HCT116 (cell line): ENCODE measurements around the gene DMD. TPM values are rescaled to one million over a fixed set of nuclear protein-coding genes. Genes with fewer than 3 reads are reported as not detected.

ENCODE experiments used
- ATAC-seq: fragments of 200-7000 bp; cut with Tn5 transposase; 2 replicates; pipeline ENCODE4 v1.9.1; 2020; ENCODE audit warnings: mild to moderate bottlenecking, moderate library complexity
- BruUV-seq: library from RNA; stranded (reverse); fragments of 400-500 nt; replicated peaks from 2 replicates; lab custom pipeline; 2021; lab: Mats Ljungman, UMichigan
- CTCF ChIA-PET: fragments of 300-600 bp; sonication (Branson Sonifier 250); formaldehyde crosslinking; loops from one replicate; lab custom pipeline; 2021; ENCODE audit warnings: antibody characterized with exemption; lab: Charles Lee
- POLR2A ChIA-PET: fragments of 300-600, 350-600 bp; sonication (Branson Sonifier 250); formaldehyde crosslinking; loops from one replicate; lab custom pipeline; 2021; ENCODE audit warnings: antibody characterized with exemption; lab: Charles Lee
- RAD21 ChIA-PET, 2 experiments: fragments of 300-600 bp; sonication (Branson Sonifier 250); formaldehyde crosslinking; loops; one replicate each; lab custom pipeline; 2023; ENCODE audit warnings: low total read pairs in 2 of 2; ENCODE audit not compliant: uncharacterized antibody in 2 of 2, unreplicated experiment in 2 of 2, low non-redundant PET in 1 of 2; lab: Charles Lee
- DNase-seq: peaks from one replicate; pipeline ENCODE4 v3.0.0-alpha.2; 2010; ENCODE audit warnings: low read depth, low spot score
- H2AFZ ChIP-seq: fragments of 200-600 bp; shearing (Covaris generic), sonication (generic); 2 replicates; pipeline ENCODE4 v1.6.1; 2017; ENCODE audit warnings: low read depth, mixed run types, mixed read lengths, antibody characterized with exemption, low read length; ENCODE audit not compliant: poor library complexity, severe bottlenecking
- H3K27ac ChIP-seq: 2 replicates; pipeline ENCODE4 v1.5.1; 2012; ENCODE audit warnings: low read depth, low read length
- H3K27me3 ChIP-seq: fragments of 200-600 bp; sonication (generic); 2 replicates; pipeline ENCODE4 v1.6.1; 2016; ENCODE audit warnings: mixed run types, low read length, mixed read lengths; ENCODE audit not compliant: insufficient read depth
- H3K36me3 ChIP-seq, 2 experiments: fragments of 200-500 bp in 1 of 2; fragments of 200-600 bp in 1 of 2; sonication (Bioruptor generic) in 1 of 2; sonication (generic) in 1 of 2; 2 replicates each; pipeline versions ENCODE4 v1.5.1 to v1.6.1; 2014 to 2016; ENCODE audit warnings: low read length in 2 of 2, inconsistent platforms in 1 of 2, mixed read lengths in 1 of 2, mixed run types in 1 of 2; ENCODE audit not compliant: insufficient read depth in 2 of 2, control insufficient read depth in 1 of 2
- H3K4me1 ChIP-seq, 2 experiments: fragments of 200-600 bp in 1 of 2; sonication (generic) in 1 of 2; 2 replicates each; pipeline versions ENCODE4 v1.5.1 to v1.6.1; 2012 to 2017; ENCODE audit warnings: low read length in 2 of 2, inconsistent platforms in 1 of 2, mild to moderate bottlenecking in 1 of 2, mixed read lengths in 1 of 2, mixed run types in 1 of 2, moderate library complexity in 1 of 2; ENCODE audit not compliant: insufficient read depth in 2 of 2, control insufficient read depth in 1 of 2
- H3K4me2 ChIP-seq: fragments of 200-600 bp; sonication (generic); 2 replicates; pipeline ENCODE4 v1.6.1; 2017; ENCODE audit warnings: mixed run types, low read length, mixed read lengths
- H3K4me3 ChIP-seq, 2 experiments: fragments of 200-600 bp in 1 of 2; sonication (generic) in 1 of 2; replicated peaks in 1 of 2; 2 replicates each; pipeline ENCODE4 v1.5.1; 2011 to 2016; ENCODE audit warnings: low read length in 2 of 2, control low read depth in 1 of 2, low read depth in 1 of 2, mild to moderate bottlenecking in 1 of 2, mixed read lengths in 1 of 2, mixed run types in 1 of 2
- H3K79me2 ChIP-seq: fragments of 200-600 bp; sonication (generic); 2 replicates; pipeline ENCODE4 v1.6.1; 2017; ENCODE audit warnings: mild to moderate bottlenecking, mixed run types, low read length, moderate library complexity, mixed read lengths; ENCODE audit not compliant: insufficient read depth
- H3K9ac ChIP-seq: fragments of 200-600 bp; sonication (generic); 2 replicates; pipeline ENCODE4 v1.6.1; 2016; ENCODE audit warnings: low read length, mixed read lengths
- H3K9me2 ChIP-seq: fragments of 200-600 bp; sonication (generic), shearing (Covaris generic); 2 replicates; pipeline ENCODE4 v1.6.1; 2017; ENCODE audit warnings: mixed run types, mild to moderate bottlenecking, moderate library complexity; ENCODE audit not compliant: insufficient read depth
- H3K9me3 ChIP-seq, 2 experiments: fragments of 200-500 bp in 1 of 2; fragments of 200-600 bp in 1 of 2; sonication (Bioruptor generic) in 1 of 2; sonication (generic) in 1 of 2; 2 replicates each; pipeline ENCODE4 v1.6.1; 2014 to 2017; ENCODE audit warnings: low read length in 2 of 2, mixed read lengths in 2 of 2, inconsistent platforms in 1 of 2, low read depth in 1 of 2, mild to moderate bottlenecking in 1 of 2, mixed run types in 1 of 2, moderate library complexity in 1 of 2; ENCODE audit not compliant: control insufficient read depth in 1 of 2, insufficient read depth in 1 of 2
- H4K20me1 ChIP-seq: fragments of 200-600 bp; sonication (generic), shearing (Covaris generic); 2 replicates; pipeline ENCODE4 v1.6.1; 2017; ENCODE audit warnings: mixed run types, mild to moderate bottlenecking, moderate library complexity; ENCODE audit not compliant: insufficient read depth
- ATF3 ChIP-seq: IDR thresholded peaks from 2 replicates; pipeline ENCODE4 v1.6.1; 2012
- CBX3 ChIP-seq: IDR thresholded peaks from 2 replicates; pipeline ENCODE4 v1.6.1; 2012; ENCODE audit warnings: low read depth
- CEBPB ChIP-seq: IDR thresholded peaks from 2 replicates; pipeline ENCODE4 v1.6.1; 2012; ENCODE audit warnings: low read depth
- CTCF ChIP-seq, 3 experiments: fragments of 200-600 bp in 1 of 3; sonication (generic) in 1 of 3; IDR thresholded peaks in 2 of 3; conservative IDR thresholded peaks in 1 of 3; 2 replicates each; pipeline ENCODE4 v1.5.1; 2012 to 2017; ENCODE audit warnings: low read depth in 2 of 3, low read length in 2 of 3, antibody characterized with exemption in 1 of 3, borderline replicate concordance in 1 of 3, control low read depth in 1 of 3, mild to moderate bottlenecking in 1 of 3, mixed read lengths in 1 of 3, mixed run types in 1 of 3, moderate library complexity in 1 of 3; ENCODE audit not compliant: insufficient read depth in 1 of 3
- EGR1 ChIP-seq: IDR thresholded peaks from 2 replicates; pipeline ENCODE4 v1.6.1; 2012; ENCODE audit warnings: low read depth
- ELF1 ChIP-seq: IDR thresholded peaks from 2 replicates; pipeline ENCODE4 v1.6.1; 2012; ENCODE audit warnings: low read depth, borderline replicate concordance
- EZH2 ChIP-seq: fragments of 200-600 bp; sonication (generic); IDR thresholded peaks from 2 replicates; pipeline ENCODE4 v1.6.1; 2017; ENCODE audit warnings: antibody characterized with exemption, mixed run types
- EZH2phosphoT487 ChIP-seq: fragments of 200-600 bp; IDR thresholded peaks from 2 replicates; pipeline ENCODE4 v1.6.1; 2018; ENCODE audit warnings: antibody characterized with exemption, borderline replicate concordance
- JUND ChIP-seq: IDR thresholded peaks from 2 replicates; pipeline ENCODE4 v1.6.1; 2012
- MAX ChIP-seq: IDR thresholded peaks from 2 replicates; pipeline ENCODE4 v1.6.1; 2012
- POLR2A ChIP-seq: IDR thresholded peaks from 2 replicates; pipeline ENCODE4 v1.7.0; 2011; ENCODE audit warnings: borderline replicate concordance; ENCODE audit not compliant: insufficient read depth, insufficient read length; ENCODE audit errors: extremely low read depth
- POLR2AphosphoS5 ChIP-seq: IDR thresholded peaks from 2 replicates; pipeline ENCODE4 v1.6.1; 2011; ENCODE audit warnings: mild to moderate bottlenecking, low read depth, low read length, moderate library complexity
- RAD21 ChIP-seq: IDR thresholded peaks from 2 replicates; pipeline ENCODE4 v1.6.1; 2012; ENCODE audit warnings: low read depth, mild to moderate bottlenecking
- REST ChIP-seq: IDR thresholded peaks from 2 replicates; pipeline ENCODE4 v1.6.1; 2012; ENCODE audit warnings: low read depth
- SIN3A ChIP-seq: IDR thresholded peaks from 2 replicates; pipeline ENCODE4 v1.6.1; 2012; ENCODE audit warnings: low read depth
- TCF7L2 ChIP-seq: IDR thresholded peaks from 2 replicates; pipeline ENCODE4 v1.7.0; 2011; ENCODE audit warnings: borderline replicate concordance, inconsistent platforms; ENCODE audit not compliant: insufficient read depth, insufficient read length; ENCODE audit errors: extremely low read depth
- YY1 ChIP-seq: IDR thresholded peaks from 2 replicates; pipeline ENCODE4 v1.6.1; 2011; ENCODE audit warnings: low read length, low read depth, moderate library complexity, mild to moderate bottlenecking; ENCODE audit not compliant: insufficient replicate concordance; ENCODE audit errors: extremely low read depth
- ZFX ChIP-seq: fragments of 450-650 bp; IDR thresholded peaks from 2 replicates; pipeline ENCODE4 v1.6.1; 2017
- ZNF274 ChIP-seq: fragments of 200-500 bp; sonication (Bioruptor generic); IDR thresholded peaks from 2 replicates; pipeline ENCODE4 v1.6.1; 2014; ENCODE audit warnings: mild to moderate bottlenecking, low read depth, low read length, inconsistent platforms
- intact Hi-C: fragments of 100-400 bp; cut with micrococcal nuclease; formaldehyde crosslinking; loops from 2 replicates; pipeline ENCODE4 v1.10.0; 2022
- total RNA-seq: library from RNA; stranded (reverse); gene quantifications from one replicate; pipeline ENCODE4 v1.2.1, GENCODE V29; 2021; ENCODE audit not compliant: unreplicated experiment

Gene DMD
- total RNA-seq, 1 experiment from 2014 or later: 0.05 TPM

- TF ChIP-seq REST (no peak), ATF3 (no peak)
Measured at GRCh38 chrX:31593353-31593752, 1618.0 kb downstream of the DMD start (continued).

GRCh38 chrX:31591355-31591754, 1620.0 kb downstream of the DMD start:
- intact Hi-C loops: no loop called here
- ChIA-PET RAD21 (no interaction called here), POLR2A (no interaction called here), CTCF (no interaction called here)
- BruUV-seq: no TSS peak
- H3K79me2 ChIP-seq: no peaks in the 10 kb centered on the region
- H3K27ac ChIP-seq: no peak overlapping the region
- no peak overlapping the region for H3K4me3 ChIP-seq
- no peaks in the 10 kb centered on the region for H3K27me3 ChIP-seq
- no peaks in the 10 kb centered on the region for H3K36me3 ChIP-seq
- H4K20me1 ChIP-seq: no peaks in the 10 kb centered on the region
- DNase-seq (no peak), ATAC-seq (no peak)
- H3K9ac ChIP-seq: no peak overlapping the region
- no peaks in the 10 kb centered on the region for H3K9me2 ChIP-seq
- no peak overlapping the region for H2AFZ ChIP-seq
- H3K4me1 ChIP-seq: no peaks in the 10 kb centered on the region
- no peaks in the 10 kb centered on the region for H3K9me3 ChIP-seq
- H3K4me2 ChIP-seq: no peak overlapping the region
- TF ChIP-seq ATF3 (no peak), JUND (no peak), EZH2phosphoT487 (no peak), TCF7L2 (no peak), EGR1 (no peak), POLR2AphosphoS5 (no peak), SIN3A (no peak), ZNF274 (no peak), MAX (no peak), CEBPB (no peak), CBX3 (no peak), ELF1 (no peak), YY1 (no peak), CTCF (IDR thresholded peaks at IDR 0.05 in 2 of 3, conservative IDR thresholded peaks at IDR 0.05 in 1 of 3; ENCODE audit: borderline replicate concordance in 1 of 3, insufficient read depth in 1 of 3, low read depth in 2 of 3, low read length in 2 of 3) (no peak), EZH2 (no peak), ZFX (no peak), POLR2A (no peak), RAD21 (no peak)
